ENCODE measurements around the gene TBX2. TPM values are rescaled to one million over a fixed set of nuclear protein-coding genes. Genes with fewer than 3 reads are reported as not detected.

Gene TBX2
- polyA plus RNA-seq, 3 donors from 2014 or later = not detected

GRCh38 chr17:61404913-61405685 is 5.5 kb downstream of the TBX2 start:
- Mint-ChIP-seq H3K27ac (no peak overlapping the region), H3K4me1 (peaks cover 31 to 32% of the 10 kb centered on the region in 2 donors)
- DNase-seq = no peak

GRCh38 chr17:61405686-61406536 is 6.3 kb downstream of the TBX2 start:
- H3K4me3 Mint-ChIP-seq = peak overlapping the region in 1 of 5 donors; percentile 10
- DNase-seq = no peak
- H3K27ac Mint-ChIP-seq = no peak overlapping the region
- peaks cover 0 to 3% (median 0%) of the 10 kb centered on the region in 6 donors for H3K9me3 Mint-ChIP-seq
- H3K36me3 Mint-ChIP-seq = no peaks in the 10 kb centered on the region
- peaks cover 35 to 38% of the 10 kb centered on the region in 2 donors for H3K4me1 Mint-ChIP-seq
- H3K27me3 Mint-ChIP-seq (ENCODE audit: low read depth in 3 of 3) = peaks cover 37 to 56% (median 44%) of the 10 kb centered on the region in 3 donors

More at GRCh38 chr17:61404913-61405685, 5.5 kb downstream of the TBX2 start:
- Mint-ChIP-seq H3K9me3 (no peaks in the 10 kb centered on the region), H3K27me3 (ENCODE audit: low read depth in 3 of 3) (peaks cover 36 to 51% (median 44%) of the 10 kb centered on the region in 3 donors), H3K4me3 (peak overlapping the region in 1 of 5 donors; percentile 29), H3K36me3 (no peaks in the 10 kb centered on the region)

GRCh38 chr17:61406537-61406845 is 6.8 kb downstream of the TBX2 start:
- Mint-ChIP-seq H3K9me3 (peaks cover 0 to 3% (median 0%) of the 10 kb centered on the region in 6 donors), H3K36me3 (no peaks in the 10 kb centered on the region), H3K27me3 (ENCODE audit: low read depth in 3 of 3) (peaks cover 35 to 52% (median 39%) of the 10 kb centered on the region in 3 donors), H3K4me1 (peaks cover 29 to 38% of the 10 kb centered on the region in 2 donors), H3K4me3 (no peak overlapping the region), H3K27ac (no peak overlapping the region)
- DNase-seq = no peak

- Mint-ChIP-seq H3K27me3 (ENCODE audit: low read depth in 3 of 3) (peaks cover 32 to 48% (median 36%) of the 10 kb centered on the region in 3 donors), H3K36me3 (no peaks in the 10 kb centered on the region), H3K4me3 (no peak overlapping the region), H3K27ac (no peak overlapping the region), H3K9me3 (peaks cover 0 to 3% (median 0%) of the 10 kb centered on the region in 6 donors), H3K4me1 (peaks cover 28 to 37% of the 10 kb centered on the region in 2 donors)
- no peak for DNase-seq
These were observed 7.6 kb downstream of the TBX2 start for GRCh38 chr17:61406971-61407911.

GRCh38 chr17:61408151-61409041 is 8.8 kb downstream of the TBX2 start:
- Mint-ChIP-seq H3K27ac (no peak overlapping the region), H3K9me3 (peaks cover 0 to 3% (median 0%) of the 10 kb centered on the region in 6 donors), H3K27me3 (ENCODE audit: low read depth in 3 of 3) (peaks cover 26 to 40% (median 31%) of the 10 kb centered on the region in 3 donors)

GRCh38 chr17:61409301-61410112 is 9.9 kb downstream of the TBX2 start:
- peak; percentile 43 to 47 (median 45) for DNase-seq
- Mint-ChIP-seq H3K36me3 (no peaks in the 10 kb centered on the region), H3K4me3 (peak overlapping the region; percentile 74 to 81 (median 78)), H3K4me1 (peaks cover 17 to 19% of the 10 kb centered on the region in 2 donors), H3K27ac (no peak overlapping the region), H3K9me3 (peaks cover 0 to 3% (median 0%) of the 10 kb centered on the region in 6 donors), H3K27me3 (ENCODE audit: low read depth in 3 of 3) (peaks cover 19 to 38% (median 25%) of the 10 kb centered on the region in 3 donors)

More at GRCh38 chr17:61408151-61409041, 8.8 kb downstream of the TBX2 start:
- peak overlapping the region; percentile 58 to 78 (median 72) for H3K4me3 Mint-ChIP-seq
- peaks cover 23 to 26% of the 10 kb centered on the region in 2 donors for H3K4me1 Mint-ChIP-seq
- H3K36me3 Mint-ChIP-seq = no peaks in the 10 kb centered on the region
- no peak for DNase-seq

- H3K4me3 Mint-ChIP-seq = peak overlapping the region; percentile 74 to 81 (median 78)
- peaks cover 17 to 19% of the 10 kb centered on the region in 2 donors for H3K4me1 Mint-ChIP-seq
- H3K9me3 Mint-ChIP-seq = peaks cover 0 to 3% (median 0%) of the 10 kb centered on the region in 6 donors
- H3K27ac Mint-ChIP-seq = no peak overlapping the region
- H3K27me3 Mint-ChIP-seq (ENCODE audit: low read depth in 3 of 3) = peaks cover 19 to 38% (median 25%) of the 10 kb centered on the region in 3 donors
- H3K36me3 Mint-ChIP-seq = no peaks in the 10 kb centered on the region
- peak; percentile 70 to 72 (median 71) for DNase-seq
These were observed 10.7 kb downstream of the TBX2 start for GRCh38 chr17:61410141-61411010.

GRCh38 chr17:61411011-61411260 is 11.3 kb downstream of the TBX2 start:
- peaks cover 19 to 37% (median 24%) of the 10 kb centered on the region in 3 donors for H3K27me3 Mint-ChIP-seq (ENCODE audit: low read depth in 3 of 3)

GRCh38 chr17:61411261-61412142 is 11.9 kb downstream of the TBX2 start:
- peak; percentile 28 to 35 (median 31) for DNase-seq
- peaks cover 17 to 34% (median 19%) of the 10 kb centered on the region in 3 donors for H3K27me3 Mint-ChIP-seq (ENCODE audit: low read depth in 3 of 3)
- peak overlapping the region; percentile 75 to 80 (median 77) for H3K4me3 Mint-ChIP-seq
- no peak overlapping the region for H3K27ac Mint-ChIP-seq
- H3K4me1 Mint-ChIP-seq = peaks cover 17 to 19% of the 10 kb centered on the region in 2 donors
- no peaks in the 10 kb centered on the region for H3K36me3 Mint-ChIP-seq
- H3K9me3 Mint-ChIP-seq = peaks cover 0 to 3% (median 0%) of the 10 kb centered on the region in 6 donors

More at GRCh38 chr17:61411011-61411260, 11.3 kb downstream of the TBX2 start:
- Mint-ChIP-seq H3K36me3 (no peaks in the 10 kb centered on the region), H3K4me3 (peak overlapping the region; percentile 74 to 81 (median 76)), H3K9me3 (peaks cover 0 to 3% (median 0%) of the 10 kb centered on the region in 6 donors), H3K4me1 (peaks cover 17 to 19% of the 10 kb centered on the region in 2 donors), H3K27ac (no peak overlapping the region)
- DNase-seq = no peak

- no peaks in the 10 kb centered on the region for H3K36me3 Mint-ChIP-seq
- H3K4me1 Mint-ChIP-seq = peaks cover 19 to 21% of the 10 kb centered on the region in 2 donors
- H3K9me3 Mint-ChIP-seq = peaks cover 0 to 3% (median 0%) of the 10 kb centered on the region in 6 donors
- peak; percentile 77 to 81 (median 80) for DNase-seq
- H3K27ac Mint-ChIP-seq = no peak overlapping the region
- H3K27me3 Mint-ChIP-seq (ENCODE audit: low read depth in 3 of 3) = peaks cover 15 to 27% (median 18%) of the 10 kb centered on the region in 3 donors
- H3K4me3 Mint-ChIP-seq = peak overlapping the region; percentile 47 to 80 (median 77)
These were observed 12.7 kb downstream of the TBX2 start for GRCh38 chr17:61412143-61412859.
